Transverse colon (tissue), 4 donors: ENCODE data around the gene GCDH.

Source experiments
- CTCF ChIP-seq, 5 experiments: fragments of 200-600 bp in 3 of 5; fragments of 450-650 bp in 2 of 5; sonication (generic) in 3 of 5; IDR thresholded peaks; 1 replicate in 2 of 5; 2 replicates in 3 of 5; pipeline ENCODE4 v1.5.1; 2016 to 2017; ENCODE audit warnings: antibody characterized with exemption in 5 of 5, inconsistent platforms in 3 of 5, mild to moderate bottlenecking in 2 of 5, moderate library complexity in 1 of 5
- EP300 ChIP-seq: sonication (generic); formaldehyde crosslinking; IDR thresholded peaks from one replicate; pipeline ENCODE4 v1.6.1; 2017; ENCODE audit warnings: antibody characterized with exemption, low read depth
- POLR2A ChIP-seq: fragments of 450-650 bp; IDR thresholded peaks from one replicate; pipeline ENCODE4 v1.6.1; 2016; ENCODE audit warnings: antibody characterized with exemption, mild to moderate bottlenecking, moderate library complexity
- POLR2AphosphoS5 ChIP-seq, 3 donors: sonication (generic); formaldehyde crosslinking; IDR thresholded peaks; one replicate each; pipeline ENCODE4 v1.6.1; 2016; ENCODE audit warnings: antibody characterized with exemption in 3 of 3

- TF ChIP-seq CTCF (IDR thresholded peaks at IDR 0.05) = peak in 3 of 5 experiments; percentile 25 to 43 (median 26)
- TF ChIP-seq EP300 = no peak
- no peak for TF ChIP-seq POLR2AphosphoS5 (IDR thresholded peaks at IDR 0.05)
- no peak for TF ChIP-seq POLR2A
Observed at GRCh38 chr19:12864721-12865715, 25.9 kb upstream of the GCDH start.
